ENCODE data around the gene RPS3.

GRCh38 chr11:75439495-75440120, 40.3 kb downstream of the RPS3 start:
- no peak for TF ChIP-seq CTCF (IDR thresholded peaks at IDR 0.05)
- no peak for TF ChIP-seq POLR2A (IDR thresholded peaks at IDR 0.05)

Data from esophagus squamous epithelium (tissue), 4 donors.